Measurements from ENCODE around the gene BLM.
"Not testable (repeated sequence)": the region's sequence is repeated elsewhere in the genome, so short reads cannot be mapped to it uniquely, and the experiment has no call there.

Gene BLM

GRCh38 chr15:90716976-90717821 lies at the start of gene BLM:
Gene BLM (plus strand): TSS chr15:90717346. CDS start chr15:90747393, 30,047 bp downstream.
- peak; percentile 87 for DNase-seq

- not testable (repeated sequence) for DNase-seq
Observed at GRCh38 chr15:90667755-90668345, 49.3 kb upstream of the BLM start.

- DNase-seq, result not testable (repeated sequence)
Observed at GRCh38 chr15:90670631-90671030, 46.5 kb upstream of the BLM start.

DNA sequence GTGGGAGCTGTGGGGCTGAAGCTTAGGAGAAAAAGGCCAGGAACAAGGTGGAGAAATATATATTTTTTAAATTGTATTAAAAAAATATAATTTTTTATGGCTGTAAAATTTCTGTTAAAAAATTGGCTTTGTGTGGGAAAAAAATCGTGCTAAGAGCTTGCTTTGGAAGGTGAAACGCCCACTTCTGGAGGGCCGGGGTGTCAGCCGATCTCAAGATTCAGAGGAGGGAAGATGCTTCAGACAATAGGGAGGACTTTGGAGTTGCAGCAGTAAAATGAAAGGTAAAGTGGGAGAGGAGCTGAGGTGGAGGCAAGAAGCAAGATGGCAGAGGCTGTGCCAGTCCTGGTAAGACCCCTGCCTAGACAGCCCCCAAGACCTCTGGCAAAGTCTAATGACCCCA lies 45.9 kb upstream of the BLM start:
- DNase-seq, result no peak

- DNase-seq, result not testable (repeated sequence)
Observed at GRCh38 chr15:90673357-90673756, 43.8 kb upstream of the BLM start.

- DNase-seq, result no peak
Observed at GRCh38 chr15:90674476-90674875, 42.7 kb upstream of the BLM start.

DNA sequence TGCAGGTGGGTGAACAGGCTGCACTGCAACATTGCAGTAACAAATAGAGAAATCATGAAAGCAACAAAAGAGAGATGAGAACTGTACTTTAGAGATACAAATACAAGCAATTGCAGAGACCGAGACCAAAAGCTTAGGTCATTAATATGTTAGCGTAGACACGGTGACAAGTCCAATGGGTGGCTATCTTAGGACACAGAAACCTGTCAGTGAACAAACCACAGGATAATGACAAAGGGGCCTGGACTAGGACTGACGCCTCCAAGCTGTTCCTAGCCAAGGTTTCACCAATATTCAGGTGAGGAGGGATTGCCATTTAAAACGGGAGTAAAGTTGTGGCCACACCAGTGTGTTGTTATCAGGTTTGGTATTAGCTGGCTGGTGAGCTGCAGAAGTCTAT lies 41.7 kb upstream of the BLM start:
- no peak for DNase-seq

DNA sequence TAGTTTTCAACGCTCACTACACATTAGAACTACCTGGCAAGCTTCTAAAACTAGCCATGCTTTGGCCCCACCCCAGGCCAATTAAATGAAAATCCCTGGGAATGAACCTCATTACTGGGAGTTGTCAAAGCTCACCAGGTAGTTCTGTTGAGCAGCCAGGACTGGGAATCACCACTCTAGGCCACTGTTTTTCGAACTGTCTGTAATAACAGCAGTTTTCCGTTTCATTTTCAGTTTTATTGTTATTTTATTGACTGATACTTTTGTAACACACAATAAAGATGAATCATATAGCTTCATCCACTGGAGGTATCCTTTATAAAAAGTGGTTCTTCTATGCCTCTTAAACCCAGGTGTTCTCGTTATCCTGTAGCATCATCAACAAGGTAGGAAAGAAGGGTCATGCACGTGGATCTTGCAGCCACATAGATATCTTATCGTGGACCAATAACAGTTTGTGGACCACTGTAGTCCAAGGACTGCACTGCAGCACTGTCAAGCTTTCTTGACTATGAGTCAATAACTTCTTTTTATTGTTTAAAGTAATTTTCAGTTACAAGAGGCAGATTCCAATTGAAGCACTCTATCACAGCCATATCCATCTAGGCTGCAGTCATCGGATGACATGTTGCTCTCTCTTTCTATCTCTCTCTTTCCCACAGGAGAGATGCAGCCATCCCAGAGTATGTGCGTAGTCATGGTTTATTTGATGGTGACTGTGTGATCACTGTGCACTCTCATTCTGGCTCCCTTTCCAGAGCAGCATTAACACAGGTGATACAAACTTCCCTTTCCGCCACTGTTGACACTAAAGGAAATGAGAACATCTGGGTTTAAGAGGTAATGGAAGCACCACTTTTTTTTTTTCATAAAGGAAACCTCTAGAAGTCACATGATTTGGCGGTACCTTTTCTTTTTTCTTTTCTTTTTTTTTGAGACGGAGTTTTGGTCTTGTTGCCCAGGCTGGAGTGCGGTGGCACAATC lies 39.0 kb upstream of the BLM start:
- DNase-seq, result no peak

DNA sequence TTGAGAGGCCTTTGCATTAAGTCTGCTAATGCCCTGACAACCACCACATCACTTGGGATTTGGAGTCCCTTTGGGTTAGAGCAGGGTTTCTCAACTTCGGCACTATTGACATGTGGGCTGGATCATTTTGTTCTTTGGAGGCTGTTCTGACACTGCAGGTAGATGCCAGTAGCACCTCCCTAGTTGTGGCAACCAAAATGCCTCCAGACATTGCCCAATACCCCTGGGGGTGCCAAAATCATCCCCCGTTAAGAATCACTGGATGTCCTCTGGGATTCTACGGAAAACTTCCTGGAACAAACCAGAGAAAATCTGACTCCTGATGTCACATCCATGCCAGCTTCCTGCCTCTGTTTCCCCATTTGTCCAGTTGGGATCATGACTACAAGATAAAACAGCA lies 37.2 kb upstream of the BLM start:
- no peak for DNase-seq

GRCh38 chr15:90680371-90680935 lies 36.7 kb upstream of the BLM start:
- DNase-seq, result no peak

DNA sequence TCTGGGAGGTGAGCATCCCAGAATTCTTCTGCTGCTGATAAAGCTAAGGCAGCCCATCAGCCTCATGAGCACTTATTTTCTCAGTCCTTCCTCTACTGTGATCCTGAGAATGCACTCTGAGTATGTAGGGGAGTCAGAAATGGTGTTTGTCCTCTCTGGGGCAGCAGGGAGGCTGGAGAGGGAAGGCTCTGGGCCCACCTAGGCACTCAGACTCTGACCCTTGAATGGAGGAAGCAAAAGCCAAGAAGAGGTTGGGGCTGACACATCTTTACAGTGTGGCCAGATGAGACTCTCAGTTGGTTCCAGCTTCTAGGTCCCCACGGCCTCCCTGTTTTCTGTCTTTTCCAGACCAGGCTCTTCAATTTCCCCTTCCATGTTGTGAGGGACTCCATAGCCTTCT lies 36.1 kb upstream of the BLM start:
- DNase-seq, result no peak

DNA sequence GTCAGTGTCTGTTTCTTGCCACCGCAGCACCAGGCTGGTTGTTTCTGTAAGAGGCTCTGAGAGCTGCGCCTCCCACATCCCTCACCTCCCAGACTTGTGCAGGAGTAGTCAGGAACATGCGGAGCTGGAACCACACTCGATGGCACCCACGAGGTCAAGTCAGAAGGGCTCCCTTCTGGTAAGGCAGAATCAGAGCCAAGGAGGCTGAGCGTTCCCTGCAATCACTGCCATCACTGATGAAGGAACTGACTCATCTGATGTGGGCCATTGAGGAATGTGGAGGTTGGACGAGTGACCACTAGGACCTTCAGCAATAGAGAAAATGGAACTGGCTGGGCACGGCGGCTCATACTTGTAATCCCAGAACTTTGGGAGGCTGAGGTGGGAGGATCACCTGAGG lies 35.7 kb upstream of the BLM start:
- DNase-seq, result no peak

DNA sequence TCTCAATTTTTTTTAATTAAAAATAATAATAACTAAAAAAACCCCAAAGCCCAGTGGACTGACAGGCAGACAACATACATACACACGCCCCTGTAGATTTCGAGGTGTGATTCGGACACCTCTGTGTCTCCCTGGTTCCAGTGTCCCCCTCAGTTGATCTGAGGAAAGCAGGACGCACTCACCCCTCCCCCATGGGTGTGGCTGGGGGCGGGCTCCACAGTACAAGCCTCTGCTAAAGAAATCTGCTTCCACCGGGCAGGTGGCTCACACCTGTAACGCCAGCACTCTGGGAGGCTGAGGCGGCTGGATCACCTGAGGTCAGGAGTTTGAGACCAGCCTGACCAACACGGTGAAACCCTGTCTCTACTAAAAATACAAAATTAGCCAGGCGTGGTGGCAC lies 33.8 kb upstream of the BLM start:
- no peak for DNase-seq

DNA sequence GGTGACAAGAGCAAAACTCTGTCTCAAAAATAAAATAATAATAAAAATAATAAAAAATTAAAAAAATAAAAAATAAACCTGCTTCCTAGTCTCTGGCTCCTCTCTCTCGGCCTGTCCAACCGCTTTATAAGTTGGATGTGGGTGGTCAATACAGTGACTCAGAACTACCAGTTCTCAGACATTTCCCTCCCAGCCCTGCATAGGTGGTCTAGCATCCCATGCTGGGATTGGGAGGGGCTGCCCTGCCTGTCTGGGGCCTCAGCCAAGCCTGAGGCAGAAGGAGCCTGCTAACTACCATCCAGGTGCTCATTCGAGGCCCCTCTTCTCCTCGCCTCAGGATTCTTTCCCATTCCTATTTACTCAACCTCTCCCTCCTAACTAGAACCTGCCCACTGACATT lies 33.3 kb upstream of the BLM start:
- no peak for DNase-seq

- no peak for DNase-seq
Observed at GRCh38 chr15:90684281-90684680, 32.9 kb upstream of the BLM start.

DNA sequence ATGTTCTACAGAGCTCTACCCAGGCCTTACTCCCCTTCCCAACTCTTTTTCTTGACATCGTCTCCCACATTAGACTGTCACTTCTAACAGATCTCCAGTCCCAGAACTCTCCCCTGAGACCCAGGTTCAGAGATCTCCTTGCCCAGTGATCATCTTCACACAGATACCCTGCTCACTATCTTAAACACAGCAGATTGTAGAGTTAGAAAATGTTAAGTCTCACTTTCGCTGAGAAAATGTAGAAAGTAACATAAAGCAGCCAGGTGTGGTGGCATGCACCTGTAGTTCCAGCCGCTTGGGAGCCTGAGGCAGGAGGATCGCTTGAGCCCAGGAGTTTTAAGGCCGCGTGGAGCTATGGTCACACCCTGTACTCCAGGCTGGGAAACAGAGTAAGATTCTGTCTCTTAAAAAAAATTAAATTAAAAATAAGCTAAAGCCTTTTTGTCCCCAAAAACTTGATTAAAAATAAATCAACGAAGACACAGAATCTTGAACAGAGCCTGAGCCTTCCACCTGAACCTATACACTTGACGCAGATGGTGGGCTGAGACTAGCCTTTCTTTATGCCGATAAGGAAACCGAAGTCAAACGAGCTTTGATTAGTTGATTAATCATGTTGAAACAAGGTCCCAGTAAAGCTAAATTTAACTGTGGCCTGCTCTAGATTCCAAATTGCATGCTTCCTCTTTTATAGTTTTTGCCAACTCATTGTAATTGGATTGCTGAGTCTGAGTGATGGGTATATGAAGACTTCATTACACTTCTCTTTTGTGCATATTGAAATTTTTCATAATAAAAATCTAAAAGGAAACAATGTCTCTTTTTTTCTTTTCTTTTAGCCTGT lies 31.3 kb upstream of the BLM start:
- no peak for DNase-seq

DNA sequence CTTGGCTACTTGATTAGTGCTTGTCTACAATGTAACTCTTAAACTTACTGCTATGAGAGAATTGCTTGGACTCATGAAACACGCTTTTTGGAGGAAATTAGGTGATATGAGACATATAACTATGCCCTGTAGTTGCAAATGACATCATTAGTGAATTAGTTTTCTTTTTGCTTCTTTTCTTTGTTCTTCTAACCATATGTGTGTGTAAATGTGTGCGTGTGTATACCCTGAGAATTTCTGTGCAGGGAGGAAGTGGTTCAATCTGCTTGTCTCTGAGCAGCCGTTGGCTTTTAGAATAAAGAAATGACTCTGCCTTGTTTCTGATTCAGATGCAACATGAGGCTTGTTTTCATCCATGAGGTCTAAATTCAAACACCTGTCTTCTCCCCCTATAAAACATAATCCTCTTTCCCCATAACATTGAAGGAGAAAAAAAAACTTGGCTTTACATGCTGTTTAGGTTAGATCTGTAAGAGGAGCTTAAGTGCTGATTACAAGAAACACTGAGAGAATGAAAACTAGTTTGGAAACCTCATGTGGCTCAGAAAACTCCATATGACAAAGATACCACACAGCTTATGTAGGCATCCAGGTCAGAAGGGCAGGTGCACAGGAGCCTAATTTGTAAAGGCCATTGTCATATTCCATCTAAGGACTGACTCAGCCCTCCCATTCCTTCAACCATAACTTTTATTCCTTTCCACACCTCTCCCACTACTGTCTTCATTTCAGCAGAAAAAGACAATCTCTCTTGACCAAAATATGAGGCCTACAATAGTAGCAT lies 30.5 kb upstream of the BLM start:
- DNase-seq, result no peak

DNA sequence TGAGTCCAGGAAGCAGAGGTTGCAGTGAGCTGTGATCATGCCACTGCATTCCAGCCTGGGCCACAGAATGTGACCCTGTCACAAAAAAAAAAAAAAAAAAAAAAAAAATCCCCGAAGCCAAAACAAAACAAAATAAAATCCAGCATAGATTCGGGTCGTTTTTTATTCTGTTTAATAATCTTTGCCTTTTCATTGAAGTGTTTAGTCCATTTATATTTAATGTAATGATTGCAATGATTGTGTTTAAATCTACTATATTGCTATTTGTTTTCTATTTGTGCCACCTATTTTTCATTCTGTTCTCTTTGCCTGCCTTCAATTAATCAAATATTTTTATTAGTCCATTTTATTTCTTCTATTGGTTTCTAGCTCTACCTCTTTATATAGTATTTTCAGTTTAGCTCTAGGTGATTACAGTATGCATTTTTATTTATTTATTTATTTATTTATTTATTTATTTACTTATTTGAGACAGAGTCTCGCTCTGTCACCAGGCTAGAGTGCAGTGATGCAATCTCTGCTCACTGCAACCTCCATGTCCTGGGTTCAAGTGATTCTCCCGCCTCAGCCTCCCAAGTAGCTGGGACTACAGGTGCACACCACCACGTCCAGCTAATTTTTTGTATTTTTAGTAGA lies 27.7 kb upstream of the BLM start:
- not testable (repeated sequence) for DNase-seq

DNA sequence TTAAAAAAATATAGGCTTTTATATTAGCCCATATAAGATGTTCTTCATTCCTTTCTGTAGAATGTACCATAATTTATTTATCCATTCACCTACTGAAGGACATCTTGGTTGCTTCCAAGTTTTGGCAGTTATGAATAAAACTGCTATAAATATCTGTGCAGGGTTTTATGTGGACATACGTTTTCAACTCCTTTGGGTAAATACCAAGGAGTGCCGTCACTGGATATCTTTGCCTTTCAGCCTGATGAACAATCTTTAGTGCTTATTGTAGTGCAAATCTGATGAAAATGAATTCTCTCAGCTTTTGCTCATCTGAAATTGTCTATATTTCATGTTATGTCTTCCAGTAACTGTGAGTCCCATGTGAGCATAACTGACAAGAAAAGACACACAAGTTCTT lies 26.6 kb upstream of the BLM start:
- DNase-seq, result no peak

DNA sequence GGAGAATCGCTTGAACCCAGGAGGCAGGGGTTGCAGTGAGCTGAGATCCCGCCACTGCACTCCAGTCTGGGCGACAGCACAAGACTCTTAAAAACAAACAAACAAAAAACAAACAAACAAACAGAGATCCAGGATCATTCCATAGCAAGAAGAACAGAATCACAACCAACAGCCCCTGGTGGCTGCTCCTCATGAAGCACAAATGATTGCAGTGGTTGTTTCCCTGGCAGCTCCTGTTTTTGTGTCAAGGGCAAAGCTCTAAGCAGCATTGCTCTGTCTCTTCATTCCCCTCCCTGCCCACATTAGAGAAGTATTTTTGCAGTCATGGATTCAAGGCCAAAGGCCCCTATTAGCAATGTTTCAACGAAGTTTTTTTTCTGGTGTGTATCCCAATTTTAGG lies 25.8 kb upstream of the BLM start:
- no peak for DNase-seq

All from DMS79 (cell line).